ENCODE measurements around the gene MARCKSL1.

DNA sequence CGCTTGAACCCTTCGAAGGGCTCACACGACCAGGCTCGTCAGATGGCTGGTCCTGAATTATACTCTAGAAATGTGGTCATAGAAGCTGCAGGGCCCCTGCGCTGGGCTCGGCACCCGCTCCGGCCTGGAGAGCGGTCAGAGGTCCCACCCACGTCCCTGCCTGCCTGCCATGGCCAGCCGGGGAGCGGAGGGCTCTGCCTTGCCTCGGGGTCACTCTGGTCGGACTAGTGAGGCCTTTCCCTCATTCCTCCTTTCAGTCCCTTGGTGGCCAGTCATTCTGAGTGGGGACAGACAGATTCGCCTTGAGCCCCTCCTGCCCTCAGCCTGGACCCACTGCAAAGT lies 529 bp upstream of the MARCKSL1 start:
- no peak for TF ChIP-seq POLR2A (IDR thresholded peaks at IDR 0.05)
- TF ChIP-seq, protein P1, sequence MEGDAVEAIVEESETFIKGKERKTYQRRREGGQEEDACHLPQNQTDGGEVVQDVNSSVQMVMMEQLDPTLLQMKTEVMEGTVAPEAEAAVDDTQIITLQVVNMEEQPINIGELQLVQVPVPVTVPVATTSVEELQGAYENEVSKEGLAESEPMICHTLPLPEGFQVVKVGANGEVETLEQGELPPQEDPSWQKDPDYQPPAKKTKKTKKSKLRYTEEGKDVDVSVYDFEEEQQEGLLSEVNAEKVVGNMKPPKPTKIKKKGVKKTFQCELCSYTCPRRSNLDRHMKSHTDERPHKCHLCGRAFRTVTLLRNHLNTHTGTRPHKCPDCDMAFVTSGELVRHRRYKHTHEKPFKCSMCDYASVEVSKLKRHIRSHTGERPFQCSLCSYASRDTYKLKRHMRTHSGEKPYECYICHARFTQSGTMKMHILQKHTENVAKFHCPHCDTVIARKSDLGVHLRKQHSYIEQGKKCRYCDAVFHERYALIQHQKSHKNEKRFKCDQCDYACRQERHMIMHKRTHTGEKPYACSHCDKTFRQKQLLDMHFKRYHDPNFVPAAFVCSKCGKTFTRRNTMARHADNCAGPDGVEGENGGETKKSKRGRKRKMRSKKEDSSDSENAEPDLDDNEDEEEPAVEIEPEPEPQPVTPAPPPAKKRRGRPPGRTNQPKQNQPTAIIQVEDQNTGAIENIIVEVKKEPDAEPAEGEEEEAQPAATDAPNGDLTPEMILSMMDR (IDR thresholded peaks at IDR 0.05): no peak
